HG03280 (cell line): ENCODE data around the gene ZNF521.

Experiments used
- ATAC-seq: cut with Tn5 transposase; IDR thresholded peaks from one replicate; pipeline ENCODE4 v1.9.1; 2021; ENCODE audit warnings: mild to moderate bottlenecking, moderate library complexity; ENCODE audit not compliant: unreplicated experiment

ZNF521 gene

GRCh38 chr18:25175558-25176517, 176.1 kb downstream of the ZNF521 start:
- no peak for ATAC-seq

GRCh38 chr18:25174324-25174723, 177.6 kb downstream of the ZNF521 start:
- no peak for ATAC-seq

GRCh38 chr18:25171334-25171733, 180.6 kb downstream of the ZNF521 start:
- ATAC-seq: no peak

GRCh38 chr18:25170402-25170801, 181.6 kb downstream of the ZNF521 start:
- no peak for ATAC-seq

GRCh38 chr18:25169701-25170100, 182.3 kb downstream of the ZNF521 start:
- no peak for ATAC-seq

GRCh38 chr18:25167612-25168410, 184.2 kb downstream of the ZNF521 start:
- no peak for ATAC-seq

- no peak for ATAC-seq
These were observed 185.9 kb downstream of the ZNF521 start for GRCh38 chr18:25166113-25166512.

- ATAC-seq: peak; percentile 94
These were observed 186.8 kb downstream of the ZNF521 start for GRCh38 chr18:25164848-25165811.

GRCh38 chr18:25164211-25164847, 187.6 kb downstream of the ZNF521 start:
- peak; percentile 24 for ATAC-seq

- ATAC-seq: no peak
These were observed 198.5 kb downstream of the ZNF521 start for GRCh38 chr18:25153426-25153825.

GRCh38 chr18:25147877-25148488, 204.0 kb downstream of the ZNF521 start:
- ATAC-seq: no peak

GRCh38 chr18:25146512-25146910, 205.5 kb downstream of the ZNF521 start:
- ATAC-seq: no peak

- ATAC-seq: no peak
These were observed 206.0 kb downstream of the ZNF521 start for GRCh38 chr18:25145731-25146511.

GRCh38 chr18:25144820-25145219, 207.1 kb downstream of the ZNF521 start:
- no peak for ATAC-seq

GRCh38 chr18:25141886-25142285, 210.1 kb downstream of the ZNF521 start:
- ATAC-seq: no peak

GRCh38 chr18:25141399-25141798, 210.6 kb downstream of the ZNF521 start:
- no peak for ATAC-seq

GRCh38 chr18:25140962-25141308, 211.0 kb downstream of the ZNF521 start:
- ATAC-seq: no peak

GRCh38 chr18:25140124-25140961, 211.6 kb downstream of the ZNF521 start:
- ATAC-seq: no peak
